Thoracic aorta (tissue), 2 donors: ENCODE measurements around the gene GEMIN2. TPM values are rescaled to one million over a fixed set of nuclear protein-coding genes. Genes with fewer than 3 reads are reported as not detected.
"Not testable (repeated sequence)": the region's sequence is repeated elsewhere in the genome, so short reads cannot be mapped to it uniquely, and the experiment has no call there.

Experiments used
- ATAC-seq: fragments of 150-250 bp; one replicate; pipeline ENCODE4 v1.8.0; 2017; ENCODE audit warnings: low read depth; ENCODE audit not compliant: insufficient number of reproducible peaks, low FRiP score
- DNase-seq: peaks from one replicate; pipeline ENCODE4 v3.0.0-alpha.2; 2020; ENCODE audit warnings: low spot score
- H3K27ac ChIP-seq, 2 donors: fragments of 200-600 bp; sonication (generic); 1 replicate in 1 of 2; 2 replicates in 1 of 2; pipeline ENCODE4 v1.5.1; 2016; ENCODE audit warnings: mild to moderate bottlenecking in 2 of 2, moderate library complexity in 2 of 2
- H3K27me3 ChIP-seq: fragments of 200-600 bp; sonication (generic); replicated peaks from 2 replicates; pipeline ENCODE4 v1.6.0; 2016; ENCODE audit warnings: mild to moderate bottlenecking; ENCODE audit not compliant: insufficient read depth
- H3K36me3 ChIP-seq: fragments of 200-600 bp; sonication (generic); one replicate; pipeline ENCODE4 v1.5.1; 2016
- H3K4me1 ChIP-seq, 2 donors: fragments of 200-600 bp; sonication (generic); 1 replicate in 1 of 2; 2 replicates in 1 of 2; pipeline versions ENCODE4 v1.5.1 to v1.6.0; 2016; ENCODE audit warnings: low read depth in 2 of 2, mild to moderate bottlenecking in 1 of 2; ENCODE audit not compliant: control insufficient read depth in 1 of 2
- H3K4me3 ChIP-seq: fragments of 200-600 bp; sonication (generic); 2 replicates; pipeline ENCODE4 v1.5.1; 2016; ENCODE audit warnings: mild to moderate bottlenecking
- H3K9me3 ChIP-seq: fragments of 200-600 bp; sonication (generic); 2 replicates; pipeline ENCODE4 v1.5.1; 2016
- total RNA-seq, 2 donors: library from RNA; depleted of rRNA; stranded (reverse); fragments of >200 nt; gene quantifications; one replicate each; pipeline versions ENCODE4 v1.1.0 to v1.2.3, GENCODE V29; 2016
- TF ChIP-seq, protein P1 (sequence below): fragments of 200-600 bp; sonication (generic); IDR thresholded peaks from one replicate; pipeline ENCODE4 v1.5.1; 2019; ENCODE audit warnings: antibody characterized with exemption

The GEMIN2 gene
- total RNA-seq, 2 donors from 2014 or later = 7.6 to 9.5 TPM

DNA sequence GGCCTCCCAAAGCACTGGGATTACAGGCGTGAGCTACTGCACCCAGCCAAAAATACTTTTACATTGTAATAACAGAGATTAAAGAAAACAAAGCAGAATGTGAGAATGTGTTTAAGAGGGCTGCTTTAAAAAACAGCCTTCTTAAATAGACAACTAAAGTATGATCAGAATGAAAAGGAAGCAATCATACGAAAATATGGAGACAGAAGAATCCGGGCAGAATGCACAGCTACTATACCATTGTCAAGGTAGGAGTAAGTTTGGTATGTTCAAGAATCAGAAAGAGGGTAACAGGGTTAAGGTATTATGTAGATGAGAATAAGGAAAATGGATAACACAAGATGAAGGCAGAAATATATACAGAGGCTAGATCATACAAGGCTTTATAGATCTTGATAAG is 19.6 kb upstream of the GEMIN2 start:
- Histone ChIP-seq H3K9me3 (no peaks in the 10 kb centered on the region), H3K27ac (no peak overlapping the region), H3K27me3 (no peaks in the 10 kb centered on the region), H3K4me3 (no peak overlapping the region), H3K36me3 (peaks cover 18% of the 10 kb centered on the region), H3K4me1 (peaks cover 19 to 32% of the 10 kb centered on the region in 2 donors)
- ATAC-seq (no peak), DNase-seq (no peak)
- TF ChIP-seq, protein P1, sequence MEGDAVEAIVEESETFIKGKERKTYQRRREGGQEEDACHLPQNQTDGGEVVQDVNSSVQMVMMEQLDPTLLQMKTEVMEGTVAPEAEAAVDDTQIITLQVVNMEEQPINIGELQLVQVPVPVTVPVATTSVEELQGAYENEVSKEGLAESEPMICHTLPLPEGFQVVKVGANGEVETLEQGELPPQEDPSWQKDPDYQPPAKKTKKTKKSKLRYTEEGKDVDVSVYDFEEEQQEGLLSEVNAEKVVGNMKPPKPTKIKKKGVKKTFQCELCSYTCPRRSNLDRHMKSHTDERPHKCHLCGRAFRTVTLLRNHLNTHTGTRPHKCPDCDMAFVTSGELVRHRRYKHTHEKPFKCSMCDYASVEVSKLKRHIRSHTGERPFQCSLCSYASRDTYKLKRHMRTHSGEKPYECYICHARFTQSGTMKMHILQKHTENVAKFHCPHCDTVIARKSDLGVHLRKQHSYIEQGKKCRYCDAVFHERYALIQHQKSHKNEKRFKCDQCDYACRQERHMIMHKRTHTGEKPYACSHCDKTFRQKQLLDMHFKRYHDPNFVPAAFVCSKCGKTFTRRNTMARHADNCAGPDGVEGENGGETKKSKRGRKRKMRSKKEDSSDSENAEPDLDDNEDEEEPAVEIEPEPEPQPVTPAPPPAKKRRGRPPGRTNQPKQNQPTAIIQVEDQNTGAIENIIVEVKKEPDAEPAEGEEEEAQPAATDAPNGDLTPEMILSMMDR = no peak

DNA sequence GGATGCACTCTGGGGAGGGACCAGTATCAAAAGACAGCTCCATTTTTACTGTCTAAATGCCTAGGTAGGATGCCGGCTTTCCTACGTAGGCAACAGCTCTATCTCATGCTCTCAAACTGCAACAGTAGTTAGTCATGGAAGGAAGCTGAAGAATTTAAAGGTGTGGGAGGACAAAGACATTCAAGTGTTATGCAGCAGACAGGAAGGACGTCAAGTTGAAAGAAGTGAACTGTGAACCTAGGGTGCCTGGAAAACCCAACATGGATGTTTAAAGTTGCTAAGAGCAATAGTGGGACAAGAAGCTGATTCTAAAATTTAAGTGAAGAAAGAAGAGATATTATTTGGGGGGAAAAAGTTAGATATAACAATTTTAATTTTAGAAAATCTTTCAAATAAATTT is 17.0 kb upstream of the GEMIN2 start:
- no peaks in the 10 kb centered on the region for H3K9me3 ChIP-seq
- H3K36me3 ChIP-seq = peaks cover 13% of the 10 kb centered on the region
- H3K4me1 ChIP-seq = peaks cover 27 to 57% of the 10 kb centered on the region in 2 donors
- no peak overlapping the region for H3K27ac ChIP-seq
- TF ChIP-seq, protein P1 = no peak
- ATAC-seq (no peak), DNase-seq (no peak)
- no peaks in the 10 kb centered on the region for H3K27me3 ChIP-seq
- H3K4me3 ChIP-seq = no peak overlapping the region

DNA sequence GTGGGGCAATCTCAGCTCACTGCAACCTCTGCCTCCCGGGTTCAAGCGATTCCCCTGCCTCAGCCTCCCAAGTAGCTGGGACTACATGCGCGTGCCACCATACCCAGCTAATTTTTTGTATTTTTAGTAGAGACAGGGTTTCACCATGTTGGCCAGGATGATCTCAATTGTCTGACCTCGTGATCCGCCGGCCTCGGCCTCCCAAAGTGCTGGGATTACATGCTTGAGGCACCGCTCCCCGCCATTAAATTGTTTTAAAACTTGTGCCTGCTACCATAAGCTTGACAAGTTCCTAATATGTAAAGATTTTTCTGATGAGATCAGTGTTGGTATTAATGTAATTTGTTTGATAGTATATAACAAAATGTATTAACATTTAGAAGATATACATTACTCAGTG is 14.9 kb upstream of the GEMIN2 start:
- H3K4me3 ChIP-seq, H3K36me3 ChIP-seq, DNase-seq, H3K27ac ChIP-seq, H3K27me3 ChIP-seq, ATAC-seq, H3K9me3 ChIP-seq: not testable (repeated sequence)
- H3K4me1 ChIP-seq = peaks cover 28 to 63% of the 10 kb centered on the region in 2 donors

DNA sequence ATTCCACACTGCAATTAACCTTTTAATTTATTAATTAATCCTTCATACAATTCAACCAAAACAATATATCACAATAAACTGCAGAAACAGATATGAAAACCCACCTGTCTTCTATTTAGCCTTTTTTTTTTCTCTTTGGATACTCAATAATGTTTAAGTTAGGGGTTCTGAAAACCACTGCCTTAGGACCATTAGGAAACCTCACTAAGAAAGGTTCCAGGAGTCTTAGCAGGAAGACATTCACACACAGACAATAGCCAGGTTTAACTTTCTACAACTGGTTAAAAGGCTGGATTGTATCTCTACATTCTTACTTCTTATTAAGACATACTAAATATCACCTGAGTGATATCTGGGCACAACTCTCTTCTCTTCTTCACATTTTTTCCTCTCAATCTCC is 14.4 kb upstream of the GEMIN2 start:
- no peak overlapping the region for H3K27ac ChIP-seq

DNA sequence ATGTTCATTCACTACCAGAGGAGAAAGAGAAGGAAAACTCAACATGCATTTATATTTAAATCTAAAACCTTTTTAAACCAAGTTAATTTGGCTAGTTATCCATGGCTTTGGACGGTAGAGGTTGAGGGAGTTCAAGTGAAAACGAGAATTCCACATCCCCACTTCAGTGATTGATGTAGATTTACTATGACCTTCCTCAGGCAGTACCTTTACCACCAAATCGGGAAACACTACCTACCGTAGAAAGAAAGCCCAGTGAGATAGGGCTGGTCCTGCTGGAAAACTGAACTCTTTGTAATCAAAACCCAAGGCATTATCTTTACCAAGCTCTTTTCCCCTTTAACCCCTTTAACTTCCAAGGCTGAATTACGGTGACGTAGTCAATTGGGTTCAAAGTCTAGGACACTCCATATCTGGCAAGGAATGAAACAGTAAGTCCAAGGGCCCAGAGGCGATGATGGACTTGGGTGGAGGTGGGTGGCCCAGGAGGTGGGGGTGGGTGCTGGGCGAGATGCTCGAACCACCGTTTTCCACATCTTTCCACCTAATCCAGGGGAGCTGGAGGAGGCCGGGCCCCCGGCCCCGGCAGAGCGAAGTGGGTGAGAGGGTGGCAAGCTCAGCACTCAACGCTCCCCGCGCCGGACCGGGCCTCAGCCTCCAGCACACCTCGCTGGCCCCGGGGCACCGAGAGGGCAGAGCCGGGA is 11.7 kb upstream of the GEMIN2 start:
- H3K4me3 ChIP-seq = peak overlapping the region; percentile 100
- H3K4me1 ChIP-seq = peaks cover 22 to 51% of the 10 kb centered on the region in 2 donors
- ATAC-seq (peak; percentile 31), DNase-seq (no peak)
- peak overlapping the region; percentile 95 to 99 for H3K27ac ChIP-seq
- H3K36me3 ChIP-seq = no peaks in the 10 kb centered on the region
- H3K9me3 ChIP-seq = no peaks in the 10 kb centered on the region
- TF ChIP-seq, protein P1 = no peak
- no peaks in the 10 kb centered on the region for H3K27me3 ChIP-seq

More for the DNA sequence above, 14.4 kb upstream of the GEMIN2 start:
- no peaks in the 10 kb centered on the region for H3K27me3 ChIP-seq
- H3K36me3 ChIP-seq = peaks cover 6% of the 10 kb centered on the region
- TF ChIP-seq, protein P1 = no peak
- no peak overlapping the region for H3K4me3 ChIP-seq
- DNase-seq (no peak), ATAC-seq (no peak)
- H3K4me1 ChIP-seq = peaks cover 26 to 64% of the 10 kb centered on the region in 2 donors
- H3K9me3 ChIP-seq = no peaks in the 10 kb centered on the region
